GM19463 (cell line): ENCODE measurements around the gene SBK1.

Experiments
- ATAC-seq: cut with Tn5 transposase; IDR thresholded peaks from one replicate; pipeline ENCODE4 v1.9.1; 2021; ENCODE audit warnings: mild to moderate bottlenecking, moderate library complexity; ENCODE audit not compliant: unreplicated experiment

The SBK1 gene

DNA sequence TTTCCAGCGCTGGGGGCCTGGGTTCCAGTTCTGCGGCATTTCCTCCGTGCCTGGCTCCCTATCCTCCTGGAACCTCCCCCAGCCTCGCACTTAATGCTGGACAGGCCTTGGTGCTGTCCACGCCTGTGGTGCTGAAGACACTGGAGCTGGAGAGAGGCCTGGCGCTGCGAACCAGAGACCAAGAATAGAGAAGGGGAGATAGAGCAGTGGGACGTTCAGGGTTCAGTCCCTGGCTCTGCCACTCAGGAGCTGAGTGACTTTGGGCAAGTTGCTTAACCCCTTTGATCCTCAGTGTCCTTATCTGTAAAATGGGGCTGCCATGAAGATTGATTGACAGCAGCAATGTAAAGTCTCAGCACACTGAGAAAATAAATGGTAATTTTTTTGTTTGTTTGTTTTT lies 11.9 kb downstream of the SBK1 start:
- ATAC-seq = no peak

DNA sequence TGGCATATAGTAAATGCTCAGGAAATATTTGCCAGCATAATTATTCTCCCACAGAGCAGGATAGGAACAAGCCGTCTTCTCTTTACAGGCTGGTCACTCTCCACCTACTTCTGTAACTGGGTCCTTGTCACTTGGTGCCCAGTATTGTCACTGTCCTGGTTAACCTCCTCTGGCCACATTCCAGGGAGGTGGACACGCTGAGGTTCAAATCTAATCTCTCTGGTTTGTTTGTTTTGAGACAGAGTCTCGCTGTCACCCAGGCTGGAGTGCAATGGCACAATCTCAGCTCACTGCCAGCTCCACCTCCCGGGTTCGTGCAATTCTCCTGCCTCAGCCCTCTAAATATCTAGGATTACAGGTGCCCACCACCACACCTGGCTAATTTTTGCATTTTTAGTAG lies 15.6 kb downstream of the SBK1 start:
- ATAC-seq = no peak

DNA sequence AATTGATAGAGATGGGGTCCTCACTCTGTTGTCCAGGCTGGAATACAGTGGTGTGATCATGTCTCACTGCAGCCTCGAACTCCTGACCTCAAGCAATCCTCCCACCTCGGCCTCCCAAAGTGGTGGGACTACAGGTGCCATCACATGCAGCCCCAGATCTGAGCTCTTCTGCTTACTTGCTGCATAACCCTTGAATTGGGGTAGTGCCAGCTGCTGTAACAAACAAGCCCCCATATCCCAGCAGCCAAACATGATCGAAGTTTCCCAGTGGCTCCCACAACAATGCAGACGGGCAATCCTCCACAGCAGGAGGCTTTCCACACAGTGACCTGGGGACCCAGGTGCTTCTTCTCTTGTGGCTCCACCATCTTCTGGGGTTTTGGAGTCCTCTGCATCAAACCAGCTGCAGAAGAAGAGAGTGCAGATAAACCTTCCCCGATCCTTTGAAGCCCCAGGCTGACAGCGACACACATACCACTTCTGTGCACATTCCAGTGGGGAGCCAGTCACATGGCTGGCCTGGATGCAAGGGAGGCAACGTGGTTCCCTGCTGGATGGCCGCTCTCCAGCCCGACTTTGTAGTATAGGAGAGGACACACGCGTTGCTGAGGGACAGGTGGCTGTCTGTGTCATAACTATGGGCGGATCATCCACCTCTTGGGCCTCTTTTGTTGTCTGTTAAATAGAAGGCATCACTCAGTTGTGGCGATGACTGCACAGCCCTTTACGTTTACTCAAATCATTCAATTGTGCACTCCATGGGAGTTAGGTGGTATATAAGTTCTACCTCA lies 16.7 kb downstream of the SBK1 start:
- no peak for ATAC-seq

DNA sequence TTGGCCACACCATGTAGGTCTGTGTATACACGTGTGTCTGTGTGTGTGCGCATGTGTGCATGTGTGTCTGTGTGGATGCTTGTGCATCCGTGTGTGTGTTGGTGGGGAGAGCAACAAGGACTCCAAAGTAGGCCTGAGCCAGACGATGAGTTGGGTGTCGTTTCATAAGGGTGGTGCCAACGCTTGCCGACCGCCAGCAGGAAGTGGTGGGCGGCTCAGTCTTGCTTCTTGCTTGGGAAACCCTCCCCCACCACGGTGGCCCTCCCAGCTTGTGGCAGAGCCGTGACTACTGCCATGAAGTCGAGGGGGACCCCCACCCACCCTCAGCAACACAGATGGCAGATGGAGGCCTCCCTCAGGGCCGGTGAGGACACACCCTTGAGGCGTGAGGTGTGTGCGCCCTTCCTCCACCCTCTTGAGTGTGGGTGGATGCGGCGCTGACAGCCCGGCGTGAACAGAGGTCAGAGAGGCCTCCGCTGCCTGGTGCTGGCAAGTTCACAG lies 17.5 kb downstream of the SBK1 start:
- ATAC-seq = no peak

DNA sequence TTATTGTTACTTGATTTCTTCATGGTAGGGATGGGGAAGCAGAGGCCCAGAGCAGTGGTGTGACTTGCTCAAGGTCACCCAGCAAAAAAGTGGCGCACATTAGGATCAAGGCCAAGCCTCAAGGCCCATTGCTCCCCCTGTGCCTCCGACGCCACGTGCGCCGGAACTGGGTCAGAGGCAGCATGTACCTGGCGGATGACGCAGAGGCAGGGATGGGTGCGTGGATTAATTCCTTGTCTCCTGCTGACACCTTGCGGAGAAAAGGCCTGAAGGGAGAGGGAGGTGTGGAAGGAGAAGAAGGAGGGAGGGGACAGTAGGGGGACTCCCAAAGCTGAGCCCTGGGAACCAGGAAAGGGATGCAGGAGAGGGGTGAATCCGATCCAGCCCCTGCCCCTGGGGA lies 18.5 kb downstream of the SBK1 start:
- ATAC-seq = no peak

DNA sequence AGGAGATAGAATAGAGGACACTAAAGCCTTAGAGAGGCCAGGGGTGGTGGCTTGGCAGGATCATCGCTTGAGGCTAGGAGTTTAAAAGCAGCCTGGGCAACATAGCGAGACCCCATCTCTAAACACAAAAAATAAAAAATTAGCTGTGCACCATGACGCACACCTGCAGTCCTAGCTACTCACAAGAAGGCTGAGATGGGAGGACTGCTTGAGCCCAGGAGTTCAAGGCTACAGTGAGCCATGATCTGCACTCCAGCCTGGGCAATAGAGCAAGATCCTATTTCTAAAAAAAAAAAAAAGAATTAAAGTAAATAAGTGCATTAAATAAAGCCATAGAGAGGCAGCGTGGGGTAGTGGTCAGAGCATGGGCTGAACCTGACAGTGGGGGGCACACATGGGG lies 19.1 kb downstream of the SBK1 start:
- ATAC-seq = no peak

DNA sequence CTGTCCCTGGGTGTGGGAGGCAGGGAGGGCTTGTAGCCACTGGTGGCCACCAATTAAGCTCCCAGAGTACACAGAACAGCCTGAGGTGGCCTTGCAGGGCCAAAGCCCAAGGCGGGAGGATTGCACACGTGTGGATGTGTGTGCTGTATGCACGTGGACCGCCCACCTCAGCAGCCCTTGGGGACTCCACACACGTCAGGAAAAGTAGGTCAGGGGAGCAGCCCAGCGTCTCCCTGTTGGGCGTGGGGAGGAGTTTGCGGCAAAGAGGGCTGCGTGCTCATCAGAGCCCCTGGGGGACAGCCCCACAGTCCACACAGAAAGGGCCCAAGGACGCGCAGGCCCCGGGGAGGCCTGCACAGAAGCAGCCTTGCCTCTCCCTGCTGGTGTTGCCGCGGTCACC lies 19.6 kb downstream of the SBK1 start:
- no peak for ATAC-seq

DNA sequence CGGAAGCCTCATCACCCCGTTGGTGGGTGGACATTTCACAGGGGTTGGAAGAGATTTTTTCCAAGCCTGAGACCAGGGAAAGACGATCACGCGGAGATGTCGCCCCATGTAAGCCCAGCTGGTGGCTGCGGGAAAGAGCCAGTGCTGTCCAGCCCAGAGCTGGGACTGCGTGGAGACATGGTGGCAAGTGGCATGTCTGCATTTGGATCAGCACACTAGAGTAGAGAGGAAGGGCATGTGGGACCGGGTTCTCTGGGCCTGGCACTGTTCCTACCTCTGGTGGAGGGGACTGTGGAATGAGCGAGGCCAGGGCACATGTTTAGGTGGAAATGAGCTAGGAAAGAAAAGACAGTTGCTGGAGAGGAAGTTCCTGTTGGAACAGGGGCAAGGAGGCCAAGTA lies 20.0 kb downstream of the SBK1 start:
- no peak for ATAC-seq

DNA sequence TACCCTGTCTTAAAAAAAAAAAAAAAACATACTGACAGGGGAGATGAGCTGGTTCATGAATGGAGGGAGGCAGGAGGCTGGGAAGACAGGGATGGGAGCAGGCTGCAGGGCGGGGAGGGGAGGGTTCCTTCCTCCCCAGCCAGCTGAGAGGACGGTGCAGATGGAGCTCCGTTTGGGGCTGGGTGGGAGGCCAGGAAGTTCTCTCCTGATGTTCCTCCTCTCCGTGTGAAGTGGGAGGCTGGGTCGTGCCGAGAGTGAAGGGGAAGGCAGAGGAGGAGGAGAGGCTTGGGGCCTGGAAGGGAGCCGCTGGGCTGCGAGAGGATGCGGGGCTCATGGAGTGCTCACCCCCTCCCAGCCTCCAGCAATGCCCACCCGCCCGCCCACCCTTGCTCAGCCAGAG lies 21.3 kb downstream of the SBK1 start:
- no peak for ATAC-seq

DNA sequence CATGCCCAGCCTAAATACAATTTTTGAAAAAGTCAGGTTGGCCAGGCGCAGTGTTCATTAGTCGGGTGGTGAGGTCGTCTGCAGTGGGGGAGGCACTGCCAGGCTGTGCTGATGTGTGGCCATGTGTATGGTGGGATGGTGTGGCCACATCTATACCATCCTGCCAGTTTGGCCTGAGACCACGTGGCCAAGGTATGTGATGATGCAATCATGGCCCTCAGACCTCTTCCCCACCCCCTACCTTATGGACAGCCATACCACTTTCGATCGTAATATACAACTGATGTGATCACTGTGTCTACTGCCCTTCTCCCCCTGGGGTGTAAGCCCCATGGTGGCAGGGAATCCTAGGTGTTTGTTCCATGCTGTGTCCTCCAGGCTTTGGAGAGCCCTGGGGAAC lies 23.7 kb downstream of the SBK1 start:
- no peak for ATAC-seq

DNA sequence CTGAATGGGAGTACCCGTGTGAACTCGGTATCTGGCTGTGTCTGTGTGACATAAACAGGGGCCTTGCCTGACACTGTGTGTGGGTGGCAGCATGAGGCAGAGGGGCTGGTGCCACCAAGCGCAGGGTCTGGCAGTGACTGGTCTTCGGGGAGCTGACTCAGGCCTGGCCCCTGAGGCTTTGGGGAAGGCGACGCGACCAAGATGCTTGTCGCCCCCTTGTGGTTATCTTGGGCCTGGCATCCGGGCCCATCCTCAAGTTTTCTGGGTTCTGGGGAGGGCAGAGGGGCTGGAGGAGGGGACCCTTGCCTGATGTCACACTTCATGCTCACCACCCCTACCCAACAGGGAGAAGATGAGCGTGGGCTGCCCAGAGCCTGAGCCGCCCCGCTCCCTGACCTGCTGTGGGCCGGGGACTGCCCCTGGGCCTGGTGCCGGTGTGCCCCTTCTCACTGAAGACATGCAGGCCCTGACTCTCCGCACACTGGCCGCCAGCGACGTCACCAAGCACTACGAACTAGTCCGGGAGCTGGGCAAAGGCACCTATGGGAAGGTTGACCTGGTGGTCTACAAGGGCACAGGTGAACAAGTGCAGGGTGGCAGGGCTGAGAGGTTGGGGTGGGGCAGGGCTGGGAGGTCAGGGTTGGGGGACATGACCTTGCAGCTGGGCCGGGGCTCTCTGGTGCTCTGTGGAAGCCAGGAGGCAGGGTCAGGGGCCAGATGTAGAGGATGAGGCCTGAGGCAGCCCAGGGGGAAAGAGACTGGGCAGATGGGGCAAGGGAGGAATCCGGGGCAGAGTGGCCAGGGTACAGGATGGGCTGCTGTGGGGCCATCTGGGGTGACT lies 24.9 kb downstream of the SBK1 start:
- ATAC-seq = no peak

DNA sequence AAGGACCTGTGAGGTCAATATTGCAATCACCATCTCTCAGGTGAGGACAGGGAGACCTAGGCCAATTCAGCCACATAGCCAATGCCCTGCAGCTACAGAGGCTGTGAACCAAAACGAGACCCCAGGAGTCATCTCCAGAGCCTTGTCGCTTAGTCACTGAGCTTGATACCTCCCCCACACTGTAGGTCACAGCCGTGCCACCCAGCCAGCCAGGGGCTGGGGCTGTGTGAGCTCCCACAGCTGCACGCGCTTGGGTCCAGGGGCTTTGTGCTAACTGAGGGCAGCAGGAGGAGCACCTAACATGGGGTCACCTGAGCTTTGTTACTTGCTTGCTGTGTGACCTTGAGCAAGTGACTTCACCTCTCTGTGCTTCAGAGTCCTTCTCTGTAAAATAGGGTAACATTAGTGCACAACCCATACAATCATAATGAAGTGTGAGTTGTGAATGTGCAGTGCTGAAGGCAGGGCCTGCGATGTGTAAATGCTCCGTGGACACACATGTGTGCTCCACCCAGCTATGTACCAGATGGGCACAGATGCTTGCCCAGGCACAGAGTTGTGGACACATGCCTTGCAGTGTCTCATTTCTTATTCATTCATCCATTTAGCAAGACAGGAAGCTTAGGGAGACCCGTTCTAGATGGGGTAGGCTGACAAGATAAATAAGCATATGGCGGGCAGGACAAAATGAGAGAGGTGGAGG lies 25.9 kb downstream of the SBK1 start:
- no peak for ATAC-seq

DNA sequence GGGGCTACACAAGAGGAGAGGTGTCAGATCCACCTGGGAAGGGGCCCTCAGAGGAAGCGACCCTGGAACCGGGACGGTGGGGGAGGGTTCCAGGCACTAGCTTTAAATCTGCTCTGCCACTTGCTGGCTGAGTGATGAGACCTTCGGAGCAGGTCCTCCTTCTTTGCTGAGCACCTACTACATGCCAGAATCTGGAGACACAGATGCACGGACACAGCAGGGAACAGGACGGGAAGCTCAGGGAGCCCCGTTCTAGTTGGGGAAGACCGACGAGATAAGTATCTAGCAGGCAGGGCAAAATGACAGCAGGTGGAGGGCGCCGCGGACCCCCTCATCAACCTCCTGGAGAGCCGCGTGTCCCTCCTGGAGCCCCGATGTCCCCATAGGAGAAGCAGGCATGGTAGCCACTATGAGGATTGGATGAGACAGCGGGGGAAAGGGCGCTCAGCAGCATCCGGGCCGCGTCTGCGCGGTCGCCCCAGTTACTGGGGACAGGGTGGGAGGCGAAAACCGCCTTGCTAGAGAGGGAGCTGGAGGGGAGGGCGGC lies 27.2 kb downstream of the SBK1 start:
- no peak for ATAC-seq

DNA sequence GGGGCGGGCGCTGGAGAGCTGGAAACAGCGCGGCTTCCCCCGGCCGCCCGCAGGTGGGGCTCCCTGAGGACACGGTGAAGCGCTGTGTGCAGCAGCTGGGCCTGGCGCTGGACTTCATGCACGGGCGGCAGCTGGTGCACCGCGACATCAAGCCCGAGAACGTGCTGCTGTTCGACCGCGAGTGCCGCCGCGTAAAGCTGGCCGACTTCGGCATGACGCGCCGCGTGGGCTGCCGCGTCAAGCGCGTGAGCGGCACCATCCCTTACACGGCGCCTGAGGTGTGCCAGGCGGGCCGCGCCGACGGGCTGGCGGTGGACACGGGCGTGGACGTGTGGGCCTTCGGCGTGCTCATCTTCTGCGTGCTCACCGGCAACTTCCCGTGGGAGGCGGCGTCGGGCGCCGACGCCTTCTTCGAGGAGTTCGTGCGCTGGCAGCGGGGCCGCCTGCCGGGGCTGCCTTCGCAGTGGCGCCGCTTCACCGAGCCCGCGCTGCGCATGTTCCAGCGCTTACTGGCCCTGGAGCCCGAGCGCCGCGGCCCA lies 27.8 kb downstream of the SBK1 start:
- ATAC-seq = no peak

DNA sequence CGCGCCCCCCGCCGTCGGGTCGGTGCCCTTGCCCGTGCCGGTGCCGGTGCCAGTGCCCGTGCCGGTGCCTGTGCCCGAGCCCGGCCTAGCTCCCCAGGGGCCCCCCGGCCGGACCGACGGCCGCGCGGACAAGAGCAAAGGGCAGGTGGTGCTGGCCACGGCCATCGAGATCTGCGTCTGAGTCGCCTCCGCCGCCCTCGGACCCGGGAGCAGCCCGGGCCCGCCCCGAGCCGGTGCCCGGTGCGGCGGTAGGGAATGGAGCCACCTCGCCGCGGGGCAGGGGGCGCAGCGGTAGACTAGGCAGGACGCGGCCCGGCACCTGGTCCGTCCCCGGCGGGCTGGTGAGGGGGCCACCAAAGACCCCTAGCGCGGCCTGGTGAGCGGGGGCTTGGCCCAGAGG lies 28.4 kb downstream of the SBK1 start:
- no peak for ATAC-seq

DNA sequence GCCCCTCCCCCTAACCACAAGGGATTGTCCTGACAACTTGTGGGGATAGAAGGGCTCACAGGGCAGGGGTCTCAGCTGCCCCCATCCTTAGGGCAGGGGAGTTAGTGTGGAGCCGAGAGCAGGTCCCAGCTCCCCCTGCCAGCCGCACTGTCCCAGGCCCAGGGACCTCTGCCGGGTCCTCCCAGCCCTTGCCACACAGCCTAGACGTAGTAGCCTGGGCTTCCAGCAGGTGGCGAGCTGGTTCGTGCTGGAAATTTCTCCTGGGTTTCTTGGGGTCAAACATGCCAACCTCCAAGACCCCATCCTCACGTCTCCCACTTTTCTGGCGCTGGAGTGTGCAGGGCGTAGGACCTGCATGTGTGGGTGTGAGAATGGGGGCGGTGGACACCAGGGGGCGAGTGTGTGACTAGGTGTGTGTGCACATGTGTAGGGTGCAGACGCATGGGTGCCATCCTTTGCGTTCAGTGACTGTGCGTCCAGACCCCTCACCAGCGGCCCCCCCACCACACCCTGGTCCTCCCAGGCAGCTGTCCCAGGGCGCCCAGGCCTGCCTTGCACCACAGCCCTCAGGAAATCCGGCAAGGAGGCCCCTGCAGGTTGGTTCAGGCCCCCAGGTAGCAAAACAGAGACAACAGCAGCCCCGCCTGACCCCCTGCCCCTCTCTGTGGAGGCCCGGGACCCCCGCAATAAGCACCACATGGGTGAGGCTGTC lies 29.5 kb downstream of the SBK1 start:
- no peak for ATAC-seq

DNA sequence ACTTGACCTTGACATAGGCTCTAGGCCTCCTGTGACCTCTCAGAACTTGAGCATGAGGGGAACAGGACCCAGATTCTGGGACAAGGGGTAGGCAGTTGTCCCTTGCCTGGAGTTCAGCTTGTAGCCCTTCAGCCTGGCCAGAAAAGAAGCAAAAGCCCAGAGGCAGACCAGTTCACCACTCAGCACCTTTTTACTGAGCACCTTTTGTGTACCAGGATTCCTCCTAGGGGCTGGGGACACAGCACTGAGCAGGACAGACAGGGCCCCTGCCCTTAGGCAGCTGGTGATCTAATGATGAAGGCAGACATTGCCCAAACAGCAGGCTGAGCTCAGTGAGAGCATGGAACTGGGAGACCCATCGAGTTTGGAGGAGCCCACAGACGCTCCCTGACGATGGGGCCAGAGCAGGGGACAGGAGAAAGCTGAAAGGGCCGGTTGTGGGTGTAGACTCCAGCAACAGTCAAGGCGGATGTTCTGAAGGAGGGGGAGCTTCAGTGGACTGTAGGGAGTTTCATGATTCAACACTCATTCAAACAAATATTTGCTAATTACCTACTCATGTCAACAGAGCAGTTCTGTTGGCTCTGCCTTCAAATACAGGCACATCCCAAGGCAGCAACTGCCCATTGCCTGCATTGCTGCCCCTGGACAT lies 32.0 kb downstream of the SBK1 start:
- no peak for ATAC-seq

DNA sequence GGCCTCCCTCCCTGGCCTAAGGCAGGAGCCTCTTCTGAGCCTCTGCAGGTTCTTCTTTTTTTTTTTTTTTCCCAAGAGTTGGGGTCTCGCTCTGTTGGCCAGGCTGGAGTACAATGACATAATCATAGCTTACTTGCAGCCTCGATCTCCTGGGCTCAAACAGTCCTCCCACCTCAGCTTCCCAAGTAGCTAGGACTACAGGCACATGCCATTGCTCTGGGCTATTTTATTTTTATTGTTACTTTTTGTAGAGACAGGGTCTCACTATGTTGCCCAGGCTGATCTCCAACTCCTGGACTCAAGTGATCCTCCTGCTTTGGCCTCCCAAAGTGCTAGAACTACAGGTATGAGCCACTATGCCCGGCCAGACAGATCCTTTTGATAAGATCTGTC lies 32.6 kb downstream of the SBK1 start:
- no peak for ATAC-seq

DNA sequence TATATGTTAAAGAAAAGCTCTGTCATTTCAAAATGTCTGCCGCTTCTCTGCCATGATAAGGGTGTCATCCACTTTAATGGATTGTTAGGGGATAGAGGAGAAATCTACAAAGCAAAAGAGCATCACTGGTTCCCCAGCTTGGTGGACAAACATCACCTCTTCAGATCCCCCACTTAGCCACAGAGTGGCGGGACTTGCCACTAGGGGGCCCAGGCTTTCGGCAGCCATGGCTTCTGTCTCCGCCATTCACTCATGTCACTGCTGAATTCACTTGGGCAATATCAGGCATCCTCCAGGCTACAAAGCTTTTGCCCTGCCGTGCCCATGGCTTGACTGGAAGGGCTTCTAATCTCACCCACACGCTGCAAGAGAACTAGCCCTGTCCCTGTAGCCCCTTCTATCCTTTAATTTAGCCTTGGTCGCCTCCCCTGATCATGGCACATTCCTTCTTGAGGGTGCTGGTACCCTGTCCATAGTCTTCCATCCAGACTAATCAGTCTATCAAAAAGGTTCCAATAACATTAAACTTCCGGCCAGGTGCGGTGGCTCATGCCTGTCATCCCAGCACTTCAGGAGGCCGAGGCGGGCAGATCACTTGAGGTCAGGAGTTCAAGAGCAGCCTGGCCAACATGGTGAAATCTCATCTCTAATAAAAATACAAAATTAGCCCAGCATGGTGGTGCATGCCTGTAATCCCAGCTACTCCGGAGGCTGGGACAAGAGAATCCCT lies 34.7 kb downstream of the SBK1 start:
- ATAC-seq = no peak
